ENCODE results near the gene IBTK. TPM values are rescaled to one million over a fixed set of nuclear protein-coding genes. Genes with fewer than 3 reads are reported as not detected.

IBTK gene
- total and polyA plus RNA-seq, 2 of the 8 experiments (the other 6 are each of a cell fraction or from before 2014, with no cell fraction given) = 4.6 to 24.2 TPM

GRCh38 chr6:82160255-82160990, 87.1 kb downstream of the IBTK start:
- Histone ChIP-seq H3K9me3 (ENCODE audit: insufficient read depth in 2 of 2, low read depth in 1 of 2, low read length in 1 of 2) (no peaks in the 10 kb centered on the region), H2AK5ac (ENCODE audit: low read depth, low read length) (no peak overlapping the region), H2BK20ac (ENCODE audit: low read length) (no peak overlapping the region), H3K56ac (replicated peaks; ENCODE audit: insufficient read length, low read depth, low read length) (no peak overlapping the region), H2BK15ac (ENCODE audit: low read length) (no peak overlapping the region), H2BK5ac (ENCODE audit: low read depth, low read length) (no peak overlapping the region), H3K4me3 (ENCODE audit: extremely low read depth in 1 of 4, insufficient read depth in 2 of 4, low read depth in 3 of 4, low read length in 4 of 4) (no peak overlapping the region), H4K8ac (ENCODE audit: extremely low read depth, insufficient read depth, low read length) (no peak overlapping the region), H4K5ac (ENCODE audit: insufficient read length, low read depth, low read length) (no peak overlapping the region), H2BK120ac (replicated peaks; ENCODE audit: low read depth, low read length) (no peak overlapping the region), H3K79me2 (ENCODE audit: control insufficient read depth in 1 of 2, insufficient read depth in 2 of 2, low read length in 2 of 2) (no peaks in the 10 kb centered on the region), H3K9ac (replicated peaks in 1 of 4; ENCODE audit: extremely low read depth in 1 of 4, low read depth in 3 of 4, low read length in 3 of 4) (no peak overlapping the region), H4K91ac (replicated peaks; ENCODE audit: insufficient read length, low read length) (no peak overlapping the region), H2BK12ac (ENCODE audit: low read depth, low read length) (no peak overlapping the region), H3K4me1 (replicated peaks in 1 of 4; ENCODE audit: control insufficient read depth in 3 of 4, insufficient read depth in 4 of 4, low read length in 3 of 4) (no peaks in the 10 kb centered on the region), H3K36me3 (ENCODE audit: control insufficient read depth in 2 of 4, insufficient read depth in 4 of 4, low read length in 3 of 4) (no peaks in the 10 kb centered on the region), H3K23me2 (ENCODE audit: low read depth, low read length) (no peaks in the 10 kb centered on the region), H3K27me3 (replicated peaks in 1 of 4; ENCODE audit: control insufficient read depth in 3 of 4, extremely low read depth in 1 of 4, insufficient read depth in 3 of 4, low read length in 3 of 4) (no peaks in the 10 kb centered on the region), H4K20me1 (replicated peaks in 1 of 2; ENCODE audit: control insufficient read depth in 1 of 2, insufficient read depth in 2 of 2, low read length in 2 of 2) (no peaks in the 10 kb centered on the region), H2AFZ (ENCODE audit: low read length) (no peak overlapping the region), H3K23ac (ENCODE audit: insufficient read length) (no peak overlapping the region), H3K14ac (ENCODE audit: insufficient read length) (no peak overlapping the region), H3K4ac (replicated peaks; ENCODE audit: insufficient read length, low read depth, low read length) (no peak overlapping the region), H3K27ac (ENCODE audit: low read depth, low read length) (no peak overlapping the region), H3K79me1 (ENCODE audit: low read depth, low read length) (no peaks in the 10 kb centered on the region), H3K4me2 (ENCODE audit: insufficient read depth in 1 of 2, low read depth in 2 of 2, low read length in 2 of 2) (no peak overlapping the region), H3K18ac (ENCODE audit: extremely low read depth, low read length) (no peak overlapping the region)
- FAIRE-seq = no peak
- CTCF ChIA-PET (ENCODE audit: partially characterized antibody) = no interaction called here
- POLR2A ChIA-PET (ENCODE audit: partially characterized antibody) = no interaction called here
- DNase-seq (ENCODE audit: low read depth in 1 of 2, low spot score in 2 of 2) = no peak
- 93% methylated on average over 12 of the region's 12 CpGs; no CpG with 5 or more reads in 1 of the 2 experiments for WGBS, 2 experiments (ENCODE audit: extremely low coverage in 1 of 2, insufficient coverage in 1 of 2, insufficient read length in 1 of 2, insufficient replicate concordance in 2 of 2, low coverage in 1 of 2, low lambda C conversion rate in 2 of 2, missing lambda C conversion rate in 1 of 2)
- no peak for TF ChIP-seq TAF7 (optimal IDR thresholded peaks at IDR 0.05; ENCODE audit: borderline replicate concordance, low read depth, low read length)
- no peak for TF ChIP-seq RFX5 (IDR thresholded peaks at IDR 0.05; ENCODE audit: borderline replicate concordance, low read depth, low read length)
- no peak for TF ChIP-seq ZNF274 (IDR thresholded peaks at IDR 0.05; ENCODE audit: borderline replicate concordance, extremely low read depth, low read length)
- no peak for TF ChIP-seq ASH2L (IDR thresholded peaks at IDR 0.05; ENCODE audit: low read length)
- no peak for TF ChIP-seq CREB1 (IDR thresholded peaks at IDR 0.05)
- no peak for TF ChIP-seq RAD21 (IDR thresholded peaks at IDR 0.05 in 1 of 2, conservative IDR thresholded peaks at IDR 0.05 in 1 of 2; ENCODE audit: low read depth in 2 of 2, low read length in 2 of 2)
- no peak for TF ChIP-seq RXRA (IDR thresholded peaks at IDR 0.05; ENCODE audit: insufficient read depth, low read depth, low read length)
- no peak for TF ChIP-seq TBP (IDR thresholded peaks at IDR 0.05; ENCODE audit: low read depth, low read length)
- TF ChIP-seq POLR2AphosphoS5 (IDR thresholded peaks at IDR 0.05; ENCODE audit: low read depth, low read length) = no peak
- no peak for TF ChIP-seq JUN (IDR thresholded peaks at IDR 0.05; ENCODE audit: low read depth, low read length)
- TF ChIP-seq BCL11A (IDR thresholded peaks at IDR 0.05; ENCODE audit: low read depth in 2 of 2, low read length in 2 of 2) = no peak

Measured in H1 (cell line).